ENCODE measurements around the gene SGCA. TPM values are rescaled to one million over a fixed set of nuclear protein-coding genes. Genes with fewer than 3 reads are reported as not detected.

SGCA gene
- total RNA-seq, 1 donor = not detected

GRCh38 chr17:50203086-50203485 lies 37.3 kb downstream of the SGCA start:
- TF ChIP-seq CTCF (IDR thresholded peaks at IDR 0.05; ENCODE audit: extremely low read depth, low read depth, low read length) = no peak
- Histone ChIP-seq H3K27ac (ENCODE audit: low read depth, low read length) (peak overlapping the region; percentile 96), H3K36me3 (ENCODE audit: insufficient read depth, low read length) (peaks cover 17% of the 10 kb centered on the region), H2AFZ (ENCODE audit: low read length) (no peak overlapping the region), H3K4me2 (ENCODE audit: insufficient read depth, low read length) (peak overlapping the region; percentile 86), H3K4me1 (ENCODE audit: insufficient read depth, low read length) (peaks cover 65% of the 10 kb centered on the region), H3K27me3 (ENCODE audit: insufficient read depth, low read length) (no peaks in the 10 kb centered on the region), H3K79me2 (ENCODE audit: insufficient read depth, low read length) (peaks cover 55% of the 10 kb centered on the region), H4K20me1 (ENCODE audit: insufficient read depth, low read length) (peaks cover 29% of the 10 kb centered on the region), H3K9me3 (ENCODE audit: low read depth, low read length) (no peaks in the 10 kb centered on the region), H3K4me3 (ENCODE audit: insufficient read depth, low read length) (peak overlapping the region; percentile 40)
- DNase-seq (ENCODE audit: insufficient read length, low spot score, missing footprints) = peak; percentile 89

GRCh38 chr17:50203604-50204345 lies 38.0 kb downstream of the SGCA start:
- TF ChIP-seq CTCF (IDR thresholded peaks at IDR 0.05; ENCODE audit: extremely low read depth, low read depth, low read length) = no peak
- Histone ChIP-seq H3K79me2 (ENCODE audit: insufficient read depth, low read length) (peaks cover 50% of the 10 kb centered on the region), H3K27me3 (ENCODE audit: insufficient read depth, low read length) (no peaks in the 10 kb centered on the region), H3K36me3 (ENCODE audit: insufficient read depth, low read length) (peaks cover 11% of the 10 kb centered on the region), H3K4me1 (ENCODE audit: insufficient read depth, low read length) (peaks cover 63% of the 10 kb centered on the region), H4K20me1 (ENCODE audit: insufficient read depth, low read length) (peaks cover 22% of the 10 kb centered on the region), H2AFZ (ENCODE audit: low read length) (no peak overlapping the region), H3K27ac (ENCODE audit: low read depth, low read length) (peak overlapping the region; percentile 96), H3K9me3 (ENCODE audit: low read depth, low read length) (no peaks in the 10 kb centered on the region), H3K4me2 (ENCODE audit: insufficient read depth, low read length) (peak overlapping the region; percentile 69), H3K4me3 (ENCODE audit: insufficient read depth, low read length) (peak overlapping the region; percentile 40)
- peak; percentile 98 for DNase-seq (ENCODE audit: insufficient read length, low spot score, missing footprints)

- H3K4me3 ChIP-seq (ENCODE audit: insufficient read depth, low read length) = peak overlapping the region; percentile 34
- H3K4me2 ChIP-seq (ENCODE audit: insufficient read depth, low read length) = peak overlapping the region; percentile 69
- peaks cover 43% of the 10 kb centered on the region for H3K79me2 ChIP-seq (ENCODE audit: insufficient read depth, low read length)
- peak; percentile 57 for DNase-seq (ENCODE audit: insufficient read length, low spot score, missing footprints)
- peaks cover 16% of the 10 kb centered on the region for H4K20me1 ChIP-seq (ENCODE audit: insufficient read depth, low read length)
- H3K36me3 ChIP-seq (ENCODE audit: insufficient read depth, low read length) = peaks cover 5% of the 10 kb centered on the region
- H2AFZ ChIP-seq (ENCODE audit: low read length) = no peak overlapping the region
- peak overlapping the region; percentile 96 for H3K27ac ChIP-seq (ENCODE audit: low read depth, low read length)
- no peaks in the 10 kb centered on the region for H3K27me3 ChIP-seq (ENCODE audit: insufficient read depth, low read length)
- peaks cover 67% of the 10 kb centered on the region for H3K4me1 ChIP-seq (ENCODE audit: insufficient read depth, low read length)
- no peak for TF ChIP-seq CTCF (IDR thresholded peaks at IDR 0.05; ENCODE audit: extremely low read depth, low read depth, low read length)
- H3K9me3 ChIP-seq (ENCODE audit: low read depth, low read length) = no peaks in the 10 kb centered on the region
Observed at GRCh38 chr17:50204431-50204830, 38.6 kb downstream of the SGCA start.

- Histone ChIP-seq H3K4me3 (ENCODE audit: insufficient read depth, low read length) (no peak overlapping the region), H2AFZ (ENCODE audit: low read length) (no peak overlapping the region), H3K79me2 (ENCODE audit: insufficient read depth, low read length) (peaks cover 34% of the 10 kb centered on the region), H3K27me3 (ENCODE audit: insufficient read depth, low read length) (no peaks in the 10 kb centered on the region), H4K20me1 (ENCODE audit: insufficient read depth, low read length) (peaks cover 10% of the 10 kb centered on the region), H3K27ac (ENCODE audit: low read depth, low read length) (peak overlapping the region; percentile 96), H3K36me3 (ENCODE audit: insufficient read depth, low read length) (no peaks in the 10 kb centered on the region), H3K4me1 (ENCODE audit: insufficient read depth, low read length) (peaks cover 75% of the 10 kb centered on the region), H3K4me2 (ENCODE audit: insufficient read depth, low read length) (peak overlapping the region; percentile 69), H3K9me3 (ENCODE audit: low read depth, low read length) (no peaks in the 10 kb centered on the region)
- DNase-seq (ENCODE audit: insufficient read length, low spot score, missing footprints) = peak; percentile 57
- no peak for TF ChIP-seq CTCF (IDR thresholded peaks at IDR 0.05; ENCODE audit: extremely low read depth, low read depth, low read length)
Observed at GRCh38 chr17:50205111-50205962, 39.5 kb downstream of the SGCA start.

All from osteoblast (primary cell).